ENCODE measurements around the gene B4GALT7.

- TF ChIP-seq, protein P1, sequence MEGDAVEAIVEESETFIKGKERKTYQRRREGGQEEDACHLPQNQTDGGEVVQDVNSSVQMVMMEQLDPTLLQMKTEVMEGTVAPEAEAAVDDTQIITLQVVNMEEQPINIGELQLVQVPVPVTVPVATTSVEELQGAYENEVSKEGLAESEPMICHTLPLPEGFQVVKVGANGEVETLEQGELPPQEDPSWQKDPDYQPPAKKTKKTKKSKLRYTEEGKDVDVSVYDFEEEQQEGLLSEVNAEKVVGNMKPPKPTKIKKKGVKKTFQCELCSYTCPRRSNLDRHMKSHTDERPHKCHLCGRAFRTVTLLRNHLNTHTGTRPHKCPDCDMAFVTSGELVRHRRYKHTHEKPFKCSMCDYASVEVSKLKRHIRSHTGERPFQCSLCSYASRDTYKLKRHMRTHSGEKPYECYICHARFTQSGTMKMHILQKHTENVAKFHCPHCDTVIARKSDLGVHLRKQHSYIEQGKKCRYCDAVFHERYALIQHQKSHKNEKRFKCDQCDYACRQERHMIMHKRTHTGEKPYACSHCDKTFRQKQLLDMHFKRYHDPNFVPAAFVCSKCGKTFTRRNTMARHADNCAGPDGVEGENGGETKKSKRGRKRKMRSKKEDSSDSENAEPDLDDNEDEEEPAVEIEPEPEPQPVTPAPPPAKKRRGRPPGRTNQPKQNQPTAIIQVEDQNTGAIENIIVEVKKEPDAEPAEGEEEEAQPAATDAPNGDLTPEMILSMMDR (IDR thresholded peaks at IDR 0.05; ENCODE audit: low read depth, low read length) = no peak
- no peak for TF ChIP-seq POLR2A (IDR thresholded peaks at IDR 0.05; ENCODE audit: extremely low read depth, insufficient read length)
- no peak for TF ChIP-seq MYC (IDR thresholded peaks at IDR 0.05; ENCODE audit: low read depth, low read length)
Observed at GRCh38 chr5:177608243-177609075, 8.5 kb downstream of the B4GALT7 start.

All from NB4 (cell line).